ENCODE measurements around the gene AAR2. TPM values are rescaled to one million over a fixed set of nuclear protein-coding genes. Genes with fewer than 3 reads are reported as not detected.

Gene AAR2
- total RNA-seq, 1 experiment from 2014 or later = 26.1 TPM

- TF ChIP-seq, protein P1, sequence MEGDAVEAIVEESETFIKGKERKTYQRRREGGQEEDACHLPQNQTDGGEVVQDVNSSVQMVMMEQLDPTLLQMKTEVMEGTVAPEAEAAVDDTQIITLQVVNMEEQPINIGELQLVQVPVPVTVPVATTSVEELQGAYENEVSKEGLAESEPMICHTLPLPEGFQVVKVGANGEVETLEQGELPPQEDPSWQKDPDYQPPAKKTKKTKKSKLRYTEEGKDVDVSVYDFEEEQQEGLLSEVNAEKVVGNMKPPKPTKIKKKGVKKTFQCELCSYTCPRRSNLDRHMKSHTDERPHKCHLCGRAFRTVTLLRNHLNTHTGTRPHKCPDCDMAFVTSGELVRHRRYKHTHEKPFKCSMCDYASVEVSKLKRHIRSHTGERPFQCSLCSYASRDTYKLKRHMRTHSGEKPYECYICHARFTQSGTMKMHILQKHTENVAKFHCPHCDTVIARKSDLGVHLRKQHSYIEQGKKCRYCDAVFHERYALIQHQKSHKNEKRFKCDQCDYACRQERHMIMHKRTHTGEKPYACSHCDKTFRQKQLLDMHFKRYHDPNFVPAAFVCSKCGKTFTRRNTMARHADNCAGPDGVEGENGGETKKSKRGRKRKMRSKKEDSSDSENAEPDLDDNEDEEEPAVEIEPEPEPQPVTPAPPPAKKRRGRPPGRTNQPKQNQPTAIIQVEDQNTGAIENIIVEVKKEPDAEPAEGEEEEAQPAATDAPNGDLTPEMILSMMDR (IDR thresholded peaks at IDR 0.05) = no peak
- TF ChIP-seq REST (IDR thresholded peaks at IDR 0.05; ENCODE audit: insufficient read depth in 1 of 2, low read depth in 2 of 2, low read length in 1 of 2) (no peak), TCF7L2 (IDR thresholded peaks at IDR 0.05; ENCODE audit: low read depth, low read length) (no peak), SIN3A (IDR thresholded peaks at IDR 0.05; ENCODE audit: borderline replicate concordance, insufficient read depth, low read depth, low read length) (no peak), POLR2AphosphoS5 (IDR thresholded peaks at IDR 0.05; ENCODE audit: low read depth, low read length) (no peak)
- in situ Hi-C loops (cut with HindIII; ENCODE audit: low pct_unique_long_range_greater_than_20kb, low sequenced_read_pairs) = no loop called here
- BruUV-seq (replicated peaks) = no TSS peak
Measured at GRCh38 chr20:36205026-36205425, 31.3 kb upstream of the AAR2 start.

DNA sequence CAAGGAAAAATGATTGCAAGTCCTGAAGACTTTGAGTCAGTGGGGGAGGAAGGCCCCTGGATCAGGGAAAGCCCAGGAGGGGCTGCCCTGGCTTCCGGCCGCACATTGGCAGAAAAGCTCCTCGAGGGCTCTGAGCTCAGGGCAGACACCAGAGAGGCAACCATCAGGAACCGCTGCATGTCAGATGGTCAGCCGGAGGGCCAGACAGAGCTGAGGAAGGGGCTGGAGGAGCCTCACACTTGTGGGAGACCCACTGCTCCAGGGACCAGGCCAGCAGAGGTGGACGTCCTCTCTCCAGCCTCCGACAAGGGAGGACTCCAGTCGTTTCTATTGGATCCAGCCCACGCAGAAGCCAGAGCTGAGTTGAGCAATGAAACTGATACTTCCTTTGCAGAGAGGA, 30.2 kb upstream of the AAR2 start:
- intact Hi-C loops (cut with micrococcal nuclease; ENCODE audit: unreplicated experiment) = no loop called here
- Histone ChIP-seq H3K36me3 (ENCODE audit: control insufficient read depth, insufficient read depth, low read length) (no peaks in the 10 kb centered on the region), H3K27me3 (ENCODE audit: control insufficient read depth, insufficient read depth, low read length) (no peaks in the 10 kb centered on the region), H3K4me1 (ENCODE audit: control insufficient read depth, insufficient read depth, low read length) (no peaks in the 10 kb centered on the region), H3K4me3 (ENCODE audit: low read depth in 2 of 2, low read length in 2 of 2) (no peak overlapping the region), H3K9me3 (ENCODE audit: control insufficient read depth, insufficient read depth, low read depth, low read length) (no peaks in the 10 kb centered on the region), H3K27ac (ENCODE audit: low read length) (no peak overlapping the region)
- in situ Hi-C loops (cut with HindIII; ENCODE audit: low pct_unique_long_range_greater_than_20kb, low sequenced_read_pairs) = no loop called here
- no peak for TF ChIP-seq REST (IDR thresholded peaks at IDR 0.05; ENCODE audit: insufficient read depth in 1 of 2, low read depth in 2 of 2, low read length in 1 of 2)
- TF ChIP-seq SIN3A (IDR thresholded peaks at IDR 0.05; ENCODE audit: borderline replicate concordance, insufficient read depth, low read depth, low read length) = no peak
- TF ChIP-seq POLR2AphosphoS5 (IDR thresholded peaks at IDR 0.05; ENCODE audit: low read depth, low read length) = no peak
- no peak for TF ChIP-seq TCF7L2 (IDR thresholded peaks at IDR 0.05; ENCODE audit: low read depth, low read length)
- ChIA-PET CTCF (interaction anchor here (0.6 to 0.7 kb wide), 3 partner anchors 101 to 230 kb away, joined by 3 to 5 read pairs (median 3); no protein-coding TSS in a partner anchor), POLR2A (no interaction called here)
- no peak for ATAC-seq
- DNase-seq (ENCODE audit: low read depth, low spot score) = no peak
- no TSS peak for BruUV-seq (replicated peaks)

More at GRCh38 chr20:36205026-36205425, 31.3 kb upstream of the AAR2 start:
- CTCF ChIA-PET = no interaction called here
- Histone ChIP-seq H3K27ac (ENCODE audit: low read length) (no peak overlapping the region), H3K27me3 (ENCODE audit: control insufficient read depth, insufficient read depth, low read length) (no peaks in the 10 kb centered on the region), H3K4me3 (ENCODE audit: low read depth in 2 of 2, low read length in 2 of 2) (no peak overlapping the region), H3K4me1 (ENCODE audit: control insufficient read depth, insufficient read depth, low read length) (no peaks in the 10 kb centered on the region), H3K36me3 (ENCODE audit: control insufficient read depth, insufficient read depth, low read length) (no peaks in the 10 kb centered on the region), H3K9me3 (ENCODE audit: control insufficient read depth, insufficient read depth, low read depth, low read length) (no peaks in the 10 kb centered on the region)
- POLR2A ChIA-PET = interaction anchor here (0.5 kb wide), 1 partner anchor 9 kb away, joined by 3 read pairs; no protein-coding TSS in a partner anchor
- ATAC-seq (no peak), DNase-seq (ENCODE audit: low read depth, low spot score) (no peak)
- intact Hi-C loops (cut with micrococcal nuclease; ENCODE audit: unreplicated experiment) = no loop called here

Data from Panc1 (cell line).